B cell (primary cell): ENCODE measurements around the gene NCAPG. TPM values are rescaled to one million over a fixed set of nuclear protein-coding genes. Genes with fewer than 3 reads are reported as not detected.

Source experiments
- ATAC-seq: fragments of 200-7000 bp; cut with Tn5 transposase; one replicate; pipeline ENCODE4 v1.10.0; 2021; ENCODE audit warnings: low read depth, mild to moderate bottlenecking, moderate number of reproducible peaks, moderate library complexity
- CTCF ChIA-PET: fragments of 350-600 bp; sonication (Branson Sonifier 250); formaldehyde crosslinking; loops from one replicate; lab custom pipeline; 2021; ENCODE audit warnings: antibody characterized with exemption, inconsistent platforms; lab: Charles Lee
- POLR2A ChIA-PET: fragments of 350-600 bp; sonication (Branson Sonifier 250); formaldehyde crosslinking; loops from one replicate; lab custom pipeline; 2021; ENCODE audit warnings: antibody characterized with exemption; lab: Charles Lee
- DNase-seq: peaks from one replicate; pipeline ENCODE4 v3.0.0; 2013
- H2AFZ ChIP-seq: 2 replicates; pipeline ENCODE4 v1.6.1; 2012; ENCODE audit warnings: mild to moderate bottlenecking, low read depth, low read length; ENCODE audit not compliant: insufficient read depth, poor library complexity, severe bottlenecking
- H3K27ac ChIP-seq, 2 donors: 1 replicate in 1 of 2; 2 replicates in 1 of 2; pipeline ENCODE4 v1.5.1; 2012 to 2013; ENCODE audit warnings: low read length in 2 of 2, mild to moderate bottlenecking in 2 of 2, moderate library complexity in 1 of 2
- H3K27me3 ChIP-seq, 4 experiments: fragments of 200-600 bp in 1 of 4; sonication (generic) in 1 of 4; replicated peaks in 1 of 4; 1 replicate in 2 of 4; 2 replicates in 2 of 4; pipeline versions ENCODE4 v1.6.1 to v1.7.0; 2013 to 2016; ENCODE audit warnings: low read length in 3 of 4, mild to moderate bottlenecking in 2 of 4, mixed read lengths in 1 of 4, moderate library complexity in 1 of 4; ENCODE audit not compliant: insufficient read depth in 4 of 4, control insufficient read depth in 3 of 4; ENCODE audit errors: control extremely low read depth in 1 of 4
- H3K36me3 ChIP-seq, 2 experiments: replicated peaks in 1 of 2; 1 replicate in 1 of 2; 2 replicates in 1 of 2; pipeline versions ENCODE4 v1.6.1 to v1.7.1; 2013; ENCODE audit warnings: low read length in 1 of 2; ENCODE audit not compliant: insufficient read depth in 2 of 2, control insufficient read depth in 1 of 2; ENCODE audit errors: control extremely low read depth in 1 of 2, extremely low read depth in 1 of 2
- H3K4me1 ChIP-seq, 2 donors: fragments of 200-600 bp in 1 of 2; sonication (generic) in 1 of 2; 1 replicate in 1 of 2; 2 replicates in 1 of 2; pipeline versions ENCODE4 v1.5.1 to v1.6.1; 2013 to 2017; ENCODE audit warnings: low read length in 2 of 2; ENCODE audit not compliant: control insufficient read depth in 2 of 2, insufficient read depth in 2 of 2
- H3K4me2 ChIP-seq: replicated peaks from 2 replicates; pipeline ENCODE3; 2012; ENCODE audit warnings: mild to moderate bottlenecking, low read depth, low read length; ENCODE audit not compliant: poor library complexity, severe bottlenecking
- H3K4me3 ChIP-seq, 5 experiments: fragments of 200-600 bp in 1 of 5; sonication (generic) in 1 of 5; 1 replicate in 3 of 5; 2 replicates in 2 of 5; pipeline versions ENCODE4 v1.5.1 to v1.7.0; 2011 to 2016; ENCODE audit warnings: low read length in 4 of 5, mild to moderate bottlenecking in 4 of 5, low read depth in 2 of 5, control low read depth in 1 of 5, moderate library complexity in 1 of 5; ENCODE audit not compliant: insufficient read depth in 1 of 5; ENCODE audit errors: control extremely low read depth in 1 of 5, extremely low read depth in 1 of 5
- H3K79me2 ChIP-seq: fragments of 200-600 bp; sonication (generic); one replicate; pipeline ENCODE4 v1.6.0; 2016; ENCODE audit warnings: low read length; ENCODE audit not compliant: control insufficient read depth, insufficient read depth
- H3K9ac ChIP-seq: fragments of 200-600 bp; sonication (generic); 2 replicates; pipeline ENCODE4 v1.6.1; 2017; ENCODE audit warnings: mild to moderate bottlenecking, low read length, moderate library complexity
- H3K9me3 ChIP-seq, 3 donors: one replicate each; pipeline versions ENCODE4 v1.6.1 to v1.7.1; 2013; ENCODE audit warnings: low read length in 2 of 3; ENCODE audit not compliant: control insufficient read depth in 2 of 3, insufficient read depth in 1 of 3; ENCODE audit errors: control extremely low read depth in 1 of 3
- H4K20me1 ChIP-seq: 2 replicates; pipeline ENCODE4 v1.6.0; 2012; ENCODE audit warnings: mild to moderate bottlenecking, low read length; ENCODE audit not compliant: insufficient read depth, control insufficient read depth, poor library complexity, severe bottlenecking
- H3K27ac Mint-ChIP-seq: one replicate; pipeline ENCODE4 v1.8.0; 2021; ENCODE audit warnings: mixed read lengths
- H3K27me3 Mint-ChIP-seq: one replicate; pipeline ENCODE4 v1.8.0; 2021; ENCODE audit warnings: mixed read lengths
- H3K4me1 Mint-ChIP-seq: one replicate; pipeline ENCODE4 v1.8.0; 2021; ENCODE audit warnings: mixed read lengths
- H3K4me3 Mint-ChIP-seq: one replicate; pipeline ENCODE4 v1.8.0; 2021; ENCODE audit warnings: mixed read lengths
- H3K9me3 Mint-ChIP-seq: one replicate; pipeline ENCODE4 v1.8.0; 2022; ENCODE audit warnings: mixed read lengths; ENCODE audit not compliant: insufficient read depth
- CTCF ChIP-seq: fragments of 200-600 bp; IDR thresholded peaks from one replicate; pipeline ENCODE4 v1.8.0; 2022; ENCODE audit warnings: antibody characterized with exemption, mild to moderate bottlenecking
- EZH2 ChIP-seq: IDR thresholded peaks from 2 replicates; pipeline ENCODE4 v1.6.1; 2012; ENCODE audit warnings: borderline replicate concordance, low read depth, mild to moderate bottlenecking, moderate library complexity, low read length; ENCODE audit not compliant: insufficient read depth, poor library complexity, severe bottlenecking
- WGBS: methylation state at CpG from one replicate; pipeline ENCODE4 v1.1.5; 2013; ENCODE audit warnings: missing lambda C conversion rate; ENCODE audit not compliant: insufficient coverage; 5-methylcytosine and 5-hydroxymethylcytosine counted together
- intact Hi-C: fragments of 100-400 bp; cut with micrococcal nuclease; formaldehyde crosslinking; loops from one replicate; pipeline ENCODE4 v1.10.0; 2022
- polyA plus RNA-seq: library from polyadenylated mRNA; depleted of rRNA; stranded (reverse); fragments of >200 nt; gene quantifications from 2 replicates; pipeline ENCODE4 v1.2.3, GENCODE V29; 2012
- total RNA-seq, 2 donors: library from RNA; stranded (reverse); fragments of 120-200 nt in 1 of 2; gene quantifications; 1 replicate in 1 of 2; 2 replicates in 1 of 2; pipeline versions ENCODE4 v1.2.3 to v1.2.4, GENCODE V29; 2013 to 2022

NCAPG gene
- total and polyA plus RNA-seq, 2 donors (not counting 1 experiment from before 2014, with no cell fraction given) = 0.13 to 0.84 TPM

GRCh38 chr4:17865866-17866363 lies 55.1 kb downstream of the NCAPG start:
- Histone ChIP-seq H3K4me1 (no peaks in the 10 kb centered on the region), H2AFZ (no peak overlapping the region), H3K9me3 (peaks cover 0 to 12% (median 0%) of the 10 kb centered on the region in 3 donors), H3K27ac (no peak overlapping the region), H3K27me3 (no peaks in the 10 kb centered on the region), H3K79me2 (no peaks in the 10 kb centered on the region), H3K9ac (no peak overlapping the region), H4K20me1 (no peaks in the 10 kb centered on the region), H3K4me2 (no peak overlapping the region), H3K4me3 (no peak overlapping the region), H3K36me3 (no peaks in the 10 kb centered on the region)
- Mint-ChIP-seq H3K27me3 (no peaks in the 10 kb centered on the region), H3K4me1 (no peaks in the 10 kb centered on the region), H3K27ac (no peak overlapping the region), H3K9me3 (peaks cover 16% of the 10 kb centered on the region), H3K4me3 (no peak overlapping the region)
- CTCF ChIA-PET = no interaction called here
- no peak for DNase-seq
- intact Hi-C loops = no loop called here
- TF ChIP-seq EZH2 (no peak), CTCF (no peak)
- POLR2A ChIA-PET = no interaction called here
- ATAC-seq = no peak
- WGBS = 100% methylated on average over 1 of the region's 1 CpG

GRCh38 chr4:17866810-17867209 lies 56.0 kb downstream of the NCAPG start:
- H3K4me3 ChIP-seq = no peak overlapping the region
- DNase-seq = no peak
- H3K4me1 ChIP-seq = no peaks in the 10 kb centered on the region
- ATAC-seq = no peak
- no CpG with 5 or more reads among the region's 2 CpGs for WGBS
- no peaks in the 10 kb centered on the region for H3K36me3 ChIP-seq
- ChIA-PET CTCF (no interaction called here), POLR2A (no interaction called here)
- H2AFZ ChIP-seq = no peak overlapping the region
- peaks cover 0 to 7% (median 0%) of the 10 kb centered on the region in 3 donors for H3K9me3 ChIP-seq
- H3K27me3 Mint-ChIP-seq = no peaks in the 10 kb centered on the region
- peaks cover 13% of the 10 kb centered on the region for H3K9me3 Mint-ChIP-seq
- H3K9ac ChIP-seq = no peak overlapping the region
- H3K4me3 Mint-ChIP-seq = no peak overlapping the region
- no peak for TF ChIP-seq EZH2
- no peak for TF ChIP-seq CTCF
- H3K4me2 ChIP-seq = no peak overlapping the region
- no peaks in the 10 kb centered on the region for H4K20me1 ChIP-seq
- no peaks in the 10 kb centered on the region for H3K4me1 Mint-ChIP-seq
- H3K27ac ChIP-seq = no peak overlapping the region
- H3K79me2 ChIP-seq = no peaks in the 10 kb centered on the region
- no peaks in the 10 kb centered on the region for H3K27me3 ChIP-seq
- no peak overlapping the region for H3K27ac Mint-ChIP-seq
- intact Hi-C loops = no loop called here
